ENCODE data around the gene PGAP6.

- TF ChIP-seq CTCF (IDR thresholded peaks at IDR 0.05) = no peak
- TF ChIP-seq POLR2A (IDR thresholded peaks at IDR 0.05) = no peak
Observed at GRCh38 chr16:363110-363765, 18.5 kb downstream of the PGAP6 start.

Data from body of pancreas (tissue), 4 donors.